ENCODE measurements around the gene IL1R2. TPM values are rescaled to one million over a fixed set of nuclear protein-coding genes. Genes with fewer than 3 reads are reported as not detected.

IL1R2 gene
- total RNA-seq, 4 donors from 2014 or later: 2.9 to 8.2 (median 4.9) TPM

GRCh38 chr2:101982495-101983029, 9.2 kb upstream of the IL1R2 start:
- no peak for DNase-seq
- intact Hi-C loops (cut with DNase I; ENCODE audit: low total_unique reads): no loop called here
- Histone ChIP-seq H3K4me1 (no peaks in the 10 kb centered on the region), H3K36me3 (no peaks in the 10 kb centered on the region), H3K9me3 (no peaks in the 10 kb centered on the region), H3K27me3 (no peaks in the 10 kb centered on the region), H3K4me3 (no peak overlapping the region), H3K27ac (no peak overlapping the region)
- no peak for TF ChIP-seq CTCF (IDR thresholded peaks at IDR 0.05)
- TF ChIP-seq POLR2A (IDR thresholded peaks at IDR 0.05): no peak

- TF ChIP-seq CTCF (IDR thresholded peaks at IDR 0.05) (no peak), POLR2A (IDR thresholded peaks at IDR 0.05) (no peak)
- Histone ChIP-seq H3K4me3 (no peak overlapping the region), H3K9me3 (no peaks in the 10 kb centered on the region), H3K4me1 (no peaks in the 10 kb centered on the region), H3K27me3 (no peaks in the 10 kb centered on the region), H3K36me3 (no peaks in the 10 kb centered on the region), H3K27ac (no peak overlapping the region)
- intact Hi-C loops (cut with DNase I; ENCODE audit: low total_unique reads): no loop called here
- DNase-seq: no peak
Observed at GRCh38 chr2:101983486-101983885, 8.3 kb upstream of the IL1R2 start.

GRCh38 chr2:101983928-101984327, 7.8 kb upstream of the IL1R2 start:
- DNase-seq: no peak
- Histone ChIP-seq H3K36me3 (no peaks in the 10 kb centered on the region), H3K4me3 (no peak overlapping the region), H3K9me3 (no peaks in the 10 kb centered on the region), H3K4me1 (no peaks in the 10 kb centered on the region), H3K27me3 (no peaks in the 10 kb centered on the region), H3K27ac (no peak overlapping the region)
- peak in 2 of 4 experiments; percentile 14 to 24 for TF ChIP-seq CTCF (IDR thresholded peaks at IDR 0.05)
- TF ChIP-seq POLR2A (IDR thresholded peaks at IDR 0.05): no peak
- intact Hi-C loops (cut with DNase I; ENCODE audit: low total_unique reads): no loop called here

GRCh38 chr2:101984656-101985055, 7.1 kb upstream of the IL1R2 start:
- Histone ChIP-seq H3K27ac (no peak overlapping the region), H3K27me3 (no peaks in the 10 kb centered on the region), H3K9me3 (no peaks in the 10 kb centered on the region), H3K4me1 (no peaks in the 10 kb centered on the region), H3K4me3 (no peak overlapping the region), H3K36me3 (no peaks in the 10 kb centered on the region)
- no peak for DNase-seq
- intact Hi-C loops (cut with DNase I; ENCODE audit: low total_unique reads): no loop called here
- TF ChIP-seq CTCF (IDR thresholded peaks at IDR 0.05): no peak
- TF ChIP-seq POLR2A (IDR thresholded peaks at IDR 0.05): no peak

- H3K4me3 ChIP-seq: no peak overlapping the region
- DNase-seq: no peak
- intact Hi-C loops (cut with DNase I; ENCODE audit: low total_unique reads): no loop called here
- H3K27ac ChIP-seq: no peak overlapping the region
- no peaks in the 10 kb centered on the region for H3K27me3 ChIP-seq
- TF ChIP-seq CTCF (IDR thresholded peaks at IDR 0.05): no peak
- TF ChIP-seq POLR2A (IDR thresholded peaks at IDR 0.05): no peak
- H3K4me1 ChIP-seq: no peaks in the 10 kb centered on the region
- no peaks in the 10 kb centered on the region for H3K36me3 ChIP-seq
- no peaks in the 10 kb centered on the region for H3K9me3 ChIP-seq
Observed at GRCh38 chr2:101985101-101985792, 6.5 kb upstream of the IL1R2 start.
